NK-92 (cell line): ENCODE results near the gene WDHD1.
"Not testable (repeated sequence)": the region's sequence is repeated elsewhere in the genome, so short reads cannot be mapped to it uniquely, and the experiment has no call there.

Source experiments
- DNase-seq: peaks from one replicate; lab custom pipeline; 2025; ENCODE audit not compliant: unreplicated experiment; lab: John Stamatoyannopoulos, UW

The WDHD1 gene

DNA sequence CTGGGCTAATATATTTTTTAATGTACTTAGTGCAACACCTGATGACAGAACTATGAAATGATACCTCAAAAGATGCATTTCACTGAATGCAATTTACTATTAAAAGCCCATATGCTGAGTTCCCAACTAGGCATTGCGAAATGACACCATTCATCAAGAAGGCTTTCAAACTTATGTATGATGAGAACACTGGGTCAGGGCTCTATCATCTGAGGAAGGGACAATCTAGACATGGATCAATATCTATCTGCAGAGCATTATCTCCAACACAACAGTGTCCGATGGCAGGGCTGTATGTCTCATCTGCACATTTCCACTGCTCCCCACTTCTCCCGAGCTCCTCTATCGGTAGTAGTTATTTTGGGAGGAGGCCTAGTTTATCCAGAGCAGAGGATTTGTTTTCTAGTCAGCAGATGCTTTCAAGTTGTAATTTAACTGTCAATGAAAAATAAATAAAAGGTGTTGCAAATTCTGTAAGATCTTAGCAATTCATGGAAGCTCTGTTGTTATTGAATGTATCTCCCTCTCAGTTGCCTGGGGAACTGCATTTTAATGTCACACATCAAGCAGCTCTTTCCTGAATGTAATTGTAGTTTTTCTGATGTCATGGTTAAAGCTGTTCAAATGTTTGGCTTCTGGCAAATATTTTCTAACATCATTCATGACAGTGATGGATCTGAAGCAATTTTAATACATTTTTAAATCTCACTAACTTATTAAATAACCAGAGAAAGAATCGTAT, 116.9 kb downstream of the WDHD1 start:
- no peak for DNase-seq

GRCh38 chr14:54908973-54909372, 117.9 kb downstream of the WDHD1 start:
- not testable (repeated sequence) for DNase-seq

DNA sequence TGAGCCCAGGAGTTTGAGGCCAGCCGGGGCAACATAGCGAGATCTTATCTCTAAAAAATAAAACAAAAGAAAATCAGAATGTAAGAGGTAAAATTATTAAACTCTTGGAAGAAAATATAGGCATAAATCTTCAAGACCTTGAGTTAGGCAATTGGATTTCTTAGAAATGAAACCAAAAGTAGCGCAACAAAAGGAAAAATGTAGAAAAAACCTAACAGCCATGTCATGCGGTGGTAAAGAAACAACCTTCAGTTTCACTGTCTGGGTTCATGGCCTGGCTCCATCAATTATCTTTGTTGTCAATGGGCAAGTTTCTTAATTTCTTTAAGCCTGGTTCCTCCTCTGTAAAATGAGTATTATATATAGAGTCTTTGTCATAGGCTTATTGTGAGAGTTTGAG, 118.7 kb downstream of the WDHD1 start:
- no peak for DNase-seq

DNA sequence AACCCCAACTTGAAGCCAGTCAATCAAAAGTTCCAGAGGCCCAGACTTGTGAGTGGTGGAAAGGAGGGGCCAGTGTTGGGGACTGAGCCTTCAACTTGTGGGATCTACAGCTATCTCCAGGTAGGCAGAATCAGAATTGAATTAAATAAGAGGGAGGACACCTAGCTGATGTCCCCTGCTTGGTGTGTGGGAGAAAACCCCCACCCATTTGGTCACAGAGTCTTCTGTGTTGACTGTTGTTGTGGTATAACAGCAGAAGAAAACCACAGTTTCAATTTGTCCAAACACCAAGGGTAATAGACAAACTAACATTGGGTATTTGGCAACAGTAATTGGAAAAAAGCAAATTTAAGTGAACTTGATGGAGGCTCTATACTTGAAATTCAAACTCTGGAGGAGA, 120.8 kb downstream of the WDHD1 start:
- no peak for DNase-seq

- no peak for DNase-seq
These were observed 124.1 kb downstream of the WDHD1 start, which contains the start of gene GCH1 for GRCh38 chr14:54902521-54903420. TSS of gene GCH1 (minus strand) at chr14:54902826. CDS start at chr14:54902663, 163 bp downstream.

- no peak for DNase-seq
These were observed 124.8 kb downstream of the WDHD1 start for GRCh38 chr14:54902143-54902520.

GRCh38 chr14:54901380-54902142, 125.3 kb downstream of the WDHD1 start:
- DNase-seq = no peak

- no peak for DNase-seq
These were observed 127.3 kb downstream of the WDHD1 start for GRCh38 chr14:54899573-54899972.

GRCh38 chr14:54897809-54898555, 128.9 kb downstream of the WDHD1 start:
- DNase-seq = not testable (repeated sequence)

GRCh38 chr14:54895683-54896082, 131.2 kb downstream of the WDHD1 start:
- DNase-seq = no peak

- DNase-seq = no peak
These were observed 131.9 kb downstream of the WDHD1 start for GRCh38 chr14:54894995-54895394.

DNA sequence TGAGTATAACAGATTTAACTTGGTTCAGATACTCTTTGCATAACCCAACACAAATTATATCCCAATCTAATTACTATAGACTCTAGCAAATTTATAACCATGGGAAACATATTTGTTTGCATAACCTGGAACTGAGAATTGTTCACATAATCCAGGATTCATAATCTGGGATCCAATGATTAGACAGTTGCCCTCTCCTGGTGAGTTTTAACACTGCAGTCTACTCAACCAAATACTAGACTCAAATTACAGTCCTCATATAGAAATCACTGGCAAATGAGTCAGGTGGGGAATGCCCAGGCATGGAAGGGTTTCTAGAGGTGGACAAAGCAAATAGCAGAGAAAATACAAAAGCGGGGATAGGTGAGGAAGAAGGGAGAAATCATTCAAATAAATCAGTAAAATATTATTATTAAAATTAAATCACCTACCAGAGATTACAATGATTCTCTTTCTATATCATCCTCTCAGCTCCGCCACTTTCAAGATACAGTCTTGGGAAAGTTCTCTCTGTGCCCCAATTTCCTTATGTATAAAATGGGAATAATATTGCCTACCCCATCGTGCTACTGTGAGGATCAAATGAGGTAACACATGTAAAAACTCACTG, 133.6 kb downstream of the WDHD1 start:
- DNase-seq = no peak

GRCh38 chr14:54891471-54892245, 135.2 kb downstream of the WDHD1 start:
- DNase-seq = no peak

DNA sequence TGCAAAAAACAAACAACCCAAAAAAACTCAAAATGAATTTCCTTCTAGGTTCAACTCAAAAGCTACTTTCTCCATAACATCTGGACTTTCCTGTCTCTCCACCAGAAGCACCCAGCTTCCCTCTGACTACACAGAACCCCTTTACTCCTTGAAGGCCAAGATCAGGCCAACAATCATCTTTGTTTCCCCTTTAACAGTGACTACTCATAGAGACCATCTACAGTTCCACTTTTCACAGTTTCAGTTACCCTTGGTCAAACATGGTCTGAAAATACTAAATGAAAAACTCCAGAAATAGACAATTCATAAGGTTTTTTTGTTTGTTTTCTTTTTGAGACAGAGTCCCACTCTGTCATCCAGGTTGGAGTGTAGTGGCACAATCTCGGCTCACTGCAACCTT, 136.1 kb downstream of the WDHD1 start:
- DNase-seq = no peak

- no peak for DNase-seq
These were observed 137.0 kb downstream of the WDHD1 start for GRCh38 chr14:54889919-54890318.
